Loucy (cell line): ENCODE results near the gene GTSE1.
"Not testable (repeated sequence)": the region's sequence is repeated elsewhere in the genome, so short reads cannot be mapped to it uniquely, and the experiment has no call there.

Experiments
- H2AFZ ChIP-seq: fragments of 200-600 bp; sonication (generic); 2 replicates; pipeline ENCODE4 v1.6.0; 2016; ENCODE audit warnings: antibody characterized with exemption, mild to moderate bottlenecking, low read length, moderate library complexity
- H3F3A ChIP-seq: fragments of 200-600 bp; 2 replicates; pipeline ENCODE4 v1.6.0; 2016; ENCODE audit warnings: antibody characterized with exemption, low read depth, mild to moderate bottlenecking
- H3K27me3 ChIP-seq: fragments of 200-600 bp; sonication (generic); 2 replicates; pipeline ENCODE4 v1.6.1; 2014; ENCODE audit warnings: low read length, mild to moderate bottlenecking; ENCODE audit not compliant: insufficient read depth, poor library complexity, severe bottlenecking
- H3K36me3 ChIP-seq: fragments of 200-600 bp; sonication (generic); 2 replicates; pipeline ENCODE4 v1.6.1; 2016; ENCODE audit warnings: low read length; ENCODE audit not compliant: insufficient read depth
- H3K4me1 ChIP-seq: fragments of 200-600 bp; sonication (generic); 2 replicates; pipeline ENCODE4 v1.5.1; 2014; ENCODE audit warnings: low read length, mild to moderate bottlenecking; ENCODE audit not compliant: insufficient read depth, poor library complexity, severe bottlenecking
- H3K4me2 ChIP-seq: fragments of 200-600 bp; sonication (generic); 2 replicates; pipeline ENCODE4 v1.6.0; 2014; ENCODE audit warnings: antibody characterized with exemption, low read length, low read depth, mild to moderate bottlenecking; ENCODE audit not compliant: poor library complexity, severe bottlenecking
- H3K4me3 ChIP-seq: fragments of 200-600 bp; sonication (generic); 2 replicates; pipeline ENCODE4 v1.5.1; 2014; ENCODE audit warnings: low read length, mild to moderate bottlenecking, mixed read lengths; ENCODE audit not compliant: poor library complexity, severe bottlenecking
- H3K79me2 ChIP-seq: fragments of 200-600 bp; sonication (generic); 2 replicates; pipeline ENCODE4 v1.6.1; 2014; ENCODE audit warnings: low read length; ENCODE audit not compliant: insufficient read depth
- H3K9ac ChIP-seq: fragments of 200-600 bp; sonication (generic); 2 replicates; pipeline ENCODE4 v1.6.0; 2014; ENCODE audit warnings: mild to moderate bottlenecking, low read depth, low read length, moderate library complexity; ENCODE audit not compliant: poor library complexity, severe bottlenecking
- H3K9me2 ChIP-seq: fragments of 200-600 bp; sonication (generic); replicated peaks from 2 replicates; pipeline ENCODE4 v1.6.1; 2016; ENCODE audit warnings: low read depth, low read length, mixed read lengths
- H3K9me3 ChIP-seq: fragments of 200-600 bp; sonication (generic); 2 replicates; pipeline ENCODE4 v1.6.1; 2014; ENCODE audit warnings: mild to moderate bottlenecking, antibody characterized with exemption, low read length, low read depth; ENCODE audit not compliant: insufficient read depth
- H4K20me1 ChIP-seq: fragments of 200-600 bp; sonication (generic); 2 replicates; pipeline ENCODE4 v1.6.0; 2014; ENCODE audit warnings: antibody characterized with exemption, low read length, mild to moderate bottlenecking; ENCODE audit not compliant: insufficient read depth, poor library complexity, severe bottlenecking
- CTCF ChIP-seq: fragments of 200-600 bp; sonication (generic); conservative IDR thresholded peaks from 2 replicates; pipeline ENCODE4 v1.5.1; 2014; ENCODE audit warnings: mild to moderate bottlenecking, antibody characterized with exemption, low read length
- EZH2phosphoT487 ChIP-seq: fragments of 200-600 bp; IDR thresholded peaks from 2 replicates; pipeline ENCODE4 v1.6.1; 2018; ENCODE audit warnings: antibody characterized with exemption, mild to moderate bottlenecking, moderate library complexity, borderline replicate concordance

Gene GTSE1

DNA sequence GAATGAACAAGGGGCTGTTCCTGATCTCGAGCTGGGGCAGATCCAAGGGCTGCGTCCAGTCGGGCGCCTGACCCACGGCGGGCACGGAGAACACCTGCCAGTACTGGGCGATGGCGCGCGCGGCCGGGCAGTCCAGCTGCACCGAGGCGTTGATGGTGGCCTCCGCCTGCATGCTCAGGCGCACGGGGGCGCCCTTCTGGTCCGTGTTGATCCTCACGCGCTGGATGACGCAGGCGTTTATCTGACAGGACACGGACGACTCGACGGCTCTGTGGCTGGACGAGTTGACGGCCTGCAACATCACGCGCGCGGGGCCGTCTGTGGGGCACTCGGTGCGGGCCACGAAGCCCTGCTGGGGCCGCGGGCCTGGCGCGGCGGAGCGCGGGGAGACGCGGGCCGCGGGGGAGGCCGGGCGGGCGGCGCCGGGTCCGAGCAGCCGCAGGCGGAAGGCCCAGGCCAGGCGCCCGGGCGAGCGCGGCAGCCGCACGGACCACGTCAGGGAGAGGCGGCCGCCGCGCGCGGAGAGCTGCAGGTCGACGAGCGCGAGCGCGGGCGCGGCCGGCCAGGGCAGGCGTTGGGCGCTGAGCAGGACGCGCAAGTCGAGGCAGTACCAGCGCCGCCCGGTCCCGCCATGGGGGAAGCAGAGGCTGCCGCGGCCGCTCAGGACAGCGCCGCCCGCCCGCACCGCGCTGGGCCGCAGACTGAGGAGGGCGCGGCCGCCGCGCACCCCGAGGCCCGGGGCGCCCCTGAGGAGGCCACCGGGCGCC is 34.0 kb upstream of the GTSE1 start:
- Histone ChIP-seq H3K4me3 (no peak overlapping the region), H3F3A (no peaks in the 10 kb centered on the region), H3K9me2 (no peaks in the 10 kb centered on the region), H3K9ac (no peak overlapping the region), H3K4me2 (no peak overlapping the region), H3K4me1 (peaks cover 7% of the 10 kb centered on the region), H3K36me3 (no peaks in the 10 kb centered on the region), H3K27me3 (no peaks in the 10 kb centered on the region), H3K79me2 (peaks cover 7% of the 10 kb centered on the region), H4K20me1 (no peaks in the 10 kb centered on the region), H2AFZ (no peak overlapping the region), H3K9me3 (peaks cover 5% of the 10 kb centered on the region; the same call in 1 of the 2 replicates)
- no peak for TF ChIP-seq CTCF
- TF ChIP-seq EZH2phosphoT487, result no peak

GRCh38 chr22:46263216-46263590 is 33.5 kb upstream of the GTSE1 start, which contains the start of gene PKDREJ:
Gene PKDREJ, minus strand, starts transcription at chr22:46263343. Its CDS starts 21 bp downstream, at chr22:46263322.
- Histone ChIP-seq H3K27me3 (no peaks in the 10 kb centered on the region), H2AFZ (no peak within 1 kb of the TSS), H3K36me3 (no peaks in the 10 kb centered on the region), H3K79me2 (peaks cover 12% of the 10 kb centered on the region), H3K9me3 (peaks cover 5% of the 10 kb centered on the region; the same call in 1 of the 2 replicates), H3K4me3 (no peak within 1 kb of the TSS), H4K20me1 (no peaks in the 10 kb centered on the region), H3K9ac (no peak within 1 kb of the TSS), H3K9me2 (no peaks in the 10 kb centered on the region), H3K4me1 (peaks cover 7% of the 10 kb centered on the region), H3K4me2 (no peak within 1 kb of the TSS), H3F3A (no peaks in the 10 kb centered on the region)
- TF ChIP-seq EZH2phosphoT487 (no peak), CTCF (no peak)

DNA sequence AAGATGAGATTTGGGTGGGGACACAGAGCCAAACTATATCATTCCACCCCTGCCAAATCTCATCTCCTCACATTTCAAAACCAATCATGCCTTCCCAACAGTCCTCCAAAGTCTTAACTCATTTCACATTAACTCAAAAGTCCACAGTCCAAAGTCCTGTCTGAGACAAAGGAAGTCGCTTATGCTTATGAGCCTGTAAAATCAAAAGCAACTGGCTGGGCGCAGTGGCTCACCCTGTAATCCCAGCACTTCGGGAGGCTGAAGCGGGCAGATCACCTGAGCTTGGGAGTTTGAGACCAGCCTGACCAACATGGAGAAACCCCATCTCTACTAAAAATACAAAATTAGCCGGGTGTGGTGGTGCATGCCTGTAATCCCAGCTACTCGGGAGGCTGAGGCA is 32.1 kb upstream of the GTSE1 start:
- H3K4me3 ChIP-seq, H3K9me2 ChIP-seq, H3K9me3 ChIP-seq, H3F3A ChIP-seq, H3K4me2 ChIP-seq, H3K9ac ChIP-seq, H3K27me3 ChIP-seq, H3K36me3 ChIP-seq, H2AFZ ChIP-seq, H4K20me1 ChIP-seq: not testable (repeated sequence)
- Histone ChIP-seq H3K4me1 (peaks cover 15% of the 10 kb centered on the region), H3K79me2 (peaks cover 25% of the 10 kb centered on the region)

GRCh38 chr22:46265627-46266026 is 31.0 kb upstream of the GTSE1 start:
- not testable (repeated sequence) for H3K4me2 ChIP-seq, H3K4me3 ChIP-seq, H3K36me3 ChIP-seq, H3K9me3 ChIP-seq, H3K9ac ChIP-seq, H4K20me1 ChIP-seq, H3F3A ChIP-seq, H2AFZ ChIP-seq, H3K9me2 ChIP-seq, H3K27me3 ChIP-seq
- peaks cover 24% of the 10 kb centered on the region for H3K4me1 ChIP-seq
- H3K79me2 ChIP-seq, result peaks cover 33% of the 10 kb centered on the region
